ENCODE results near the gene SYNE1. TPM values are rescaled to one million over a fixed set of nuclear protein-coding genes. Genes with fewer than 3 reads are reported as not detected.
A peak's percentile ranks its signal among the peaks of the same experiment; 100 is the strongest.

The SYNE1 gene
- total and polyA plus RNA-seq, 9 donors, result 70.4 to 279 (median 154) TPM

DNA sequence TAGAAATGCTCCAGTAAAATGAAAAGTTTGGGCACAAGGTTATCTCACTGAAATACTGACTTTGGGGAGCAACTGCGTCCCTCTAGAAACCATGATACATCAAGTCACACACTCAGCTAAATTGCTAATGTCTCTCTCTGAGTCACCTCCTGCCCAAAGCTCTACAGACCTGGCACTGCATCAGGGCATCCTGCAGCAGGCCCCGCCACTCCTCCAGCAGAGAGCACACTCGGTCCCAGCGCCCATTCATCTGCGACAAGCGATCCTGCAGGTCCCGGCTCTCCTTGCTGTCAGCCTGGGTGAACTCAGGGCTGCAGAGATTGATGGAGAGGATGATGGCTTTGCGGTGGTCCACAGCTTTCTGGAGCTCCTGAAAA, 500.7 kb downstream of the SYNE1 start:
- intact Hi-C loops (cut with DNase I), result no loop called here
- WGBS, 3 donors, result 91 to 95% (median 94%) methylated on average over 8 of the region's 8 CpGs
- H3K36me3 ChIP-seq, result no peaks in the 10 kb centered on the region

DNA sequence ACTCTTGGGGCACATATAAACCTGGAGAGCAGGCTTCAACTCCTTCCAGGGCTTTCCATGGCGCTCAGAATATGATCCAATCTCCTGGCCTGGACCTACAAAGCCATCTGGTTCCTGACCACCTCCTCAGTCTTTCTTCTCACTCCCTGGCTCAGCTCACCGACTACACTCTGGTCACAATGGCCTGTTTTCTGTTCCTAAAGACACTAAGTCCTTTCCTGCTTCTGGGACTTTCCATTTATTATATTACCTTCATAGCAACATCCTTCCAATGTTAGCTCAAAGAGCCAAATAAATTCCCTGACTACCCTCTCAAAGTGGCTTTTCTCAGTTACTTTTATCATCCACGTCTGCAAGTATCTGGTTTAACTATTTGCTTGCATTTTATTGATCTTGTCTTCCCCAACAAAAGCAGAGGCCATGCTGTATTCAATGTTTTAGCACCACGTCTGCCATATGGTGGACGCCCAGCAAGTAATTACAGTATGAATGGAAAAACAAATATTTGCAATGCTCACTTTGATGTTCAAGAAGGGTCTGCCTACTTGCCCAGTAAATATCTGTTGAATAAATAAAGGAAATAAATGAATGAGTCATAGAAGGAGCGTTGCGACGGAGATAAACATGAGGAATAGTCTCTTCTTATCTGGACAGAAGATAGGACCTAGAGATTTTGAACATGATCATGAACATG, 501.3 kb downstream of the SYNE1 start:
- Histone ChIP-seq H3K4me3 (no peak overlapping the region), H3K9me3 (no peaks in the 10 kb centered on the region), H3K4me1 (ENCODE audit: insufficient read depth) (no peaks in the 10 kb centered on the region), H3K27ac (no peak overlapping the region), H3K36me3 (no peaks in the 10 kb centered on the region), H3K27me3 (no peaks in the 10 kb centered on the region)
- no peak for DNase-seq
- WGBS, 3 donors, result 88 to 91% (median 89%) methylated on average over 8 of the region's 8 CpGs
- intact Hi-C loops (cut with DNase I), result no loop called here
- TF ChIP-seq EP300 (IDR thresholded peaks at IDR 0.05), result no peak
- TF ChIP-seq, protein P1, sequence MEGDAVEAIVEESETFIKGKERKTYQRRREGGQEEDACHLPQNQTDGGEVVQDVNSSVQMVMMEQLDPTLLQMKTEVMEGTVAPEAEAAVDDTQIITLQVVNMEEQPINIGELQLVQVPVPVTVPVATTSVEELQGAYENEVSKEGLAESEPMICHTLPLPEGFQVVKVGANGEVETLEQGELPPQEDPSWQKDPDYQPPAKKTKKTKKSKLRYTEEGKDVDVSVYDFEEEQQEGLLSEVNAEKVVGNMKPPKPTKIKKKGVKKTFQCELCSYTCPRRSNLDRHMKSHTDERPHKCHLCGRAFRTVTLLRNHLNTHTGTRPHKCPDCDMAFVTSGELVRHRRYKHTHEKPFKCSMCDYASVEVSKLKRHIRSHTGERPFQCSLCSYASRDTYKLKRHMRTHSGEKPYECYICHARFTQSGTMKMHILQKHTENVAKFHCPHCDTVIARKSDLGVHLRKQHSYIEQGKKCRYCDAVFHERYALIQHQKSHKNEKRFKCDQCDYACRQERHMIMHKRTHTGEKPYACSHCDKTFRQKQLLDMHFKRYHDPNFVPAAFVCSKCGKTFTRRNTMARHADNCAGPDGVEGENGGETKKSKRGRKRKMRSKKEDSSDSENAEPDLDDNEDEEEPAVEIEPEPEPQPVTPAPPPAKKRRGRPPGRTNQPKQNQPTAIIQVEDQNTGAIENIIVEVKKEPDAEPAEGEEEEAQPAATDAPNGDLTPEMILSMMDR (IDR thresholded peaks at IDR 0.05), result no peak

More for the DNA sequence above, 500.7 kb downstream of the SYNE1 start:
- no peak overlapping the region for H3K4me3 ChIP-seq
- TF ChIP-seq POLR2A (IDR thresholded peaks at IDR 0.05) (no peak), EP300 (IDR thresholded peaks at IDR 0.05) (no peak)
- TF ChIP-seq, protein P1 (IDR thresholded peaks at IDR 0.05), result no peak
- no peaks in the 10 kb centered on the region for H3K9me3 ChIP-seq
- H3K27me3 ChIP-seq, result no peaks in the 10 kb centered on the region
- H3K27ac ChIP-seq, result no peak overlapping the region
- no peak for DNase-seq
- H3K4me1 ChIP-seq (ENCODE audit: insufficient read depth), result no peaks in the 10 kb centered on the region

DNA sequence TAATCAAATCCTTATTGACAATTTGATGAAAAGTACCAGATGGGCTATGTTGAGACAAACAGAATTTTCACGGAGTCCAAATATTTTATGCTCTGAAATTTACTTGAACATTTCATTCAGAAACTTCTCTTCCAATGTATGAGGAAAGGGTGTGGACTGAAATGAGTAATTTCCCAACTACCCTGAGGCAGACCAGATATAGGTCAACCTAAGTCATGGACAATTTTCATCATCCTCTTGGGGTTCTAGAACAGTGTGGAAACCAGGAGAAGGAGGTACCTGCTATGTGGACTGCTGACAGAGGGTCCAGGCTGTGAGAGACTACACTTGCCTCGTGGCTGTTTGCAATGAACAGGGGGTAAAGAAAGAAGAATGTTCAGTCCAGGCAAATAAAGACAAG, 506.7 kb downstream of the SYNE1 start:
- WGBS, 3 donors, result 22 to 40% (median 24%) methylated on average over 2 of the region's 2 CpGs

DNA sequence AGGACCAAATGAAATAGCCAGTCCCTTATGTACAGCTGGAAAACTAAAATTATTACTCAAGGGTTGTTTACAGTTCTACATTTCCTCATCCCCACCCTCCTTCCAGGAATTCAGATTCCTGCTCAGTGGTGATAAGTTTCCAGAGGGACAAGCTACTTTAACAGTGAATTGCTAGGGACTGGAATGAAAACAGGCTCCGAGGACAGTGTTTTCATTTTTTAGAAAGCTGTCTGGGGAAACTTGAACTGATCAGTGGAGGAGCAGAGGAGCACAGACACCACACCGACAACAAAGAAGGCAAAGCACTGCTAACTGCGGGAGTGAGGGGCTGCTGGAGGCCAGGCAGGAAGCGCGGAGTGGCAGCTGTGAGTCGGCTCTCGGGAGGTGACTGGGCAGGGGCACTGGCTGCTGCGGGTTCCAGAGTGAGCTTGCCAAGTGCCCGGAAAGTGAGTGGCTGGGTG, 507.4 kb downstream of the SYNE1 start:
- DNase-seq, result peak; percentile 32 to 54 (median 50)
- H3K27me3 ChIP-seq, result no peaks in the 10 kb centered on the region
- peaks cover 7% of the 10 kb centered on the region for H3K4me1 ChIP-seq (ENCODE audit: insufficient read depth)
- intact Hi-C loops (cut with DNase I), result loop anchor here in 2 of 4 donors (5.0 to 10.0 kb wide), 2 partner anchors 365 to 437 kb away; no protein-coding TSS in a partner anchor
- H3K27ac ChIP-seq, result peak overlapping the region; percentile 83 to 84
- no peaks in the 10 kb centered on the region for H3K9me3 ChIP-seq
- H3K36me3 ChIP-seq, result no peaks in the 10 kb centered on the region
- WGBS, 3 donors, result 5 to 12% (median 6%) methylated on average over 9 of the region's 9 CpGs
- peak overlapping the region; percentile 11 for H3K4me3 ChIP-seq
- TF ChIP-seq EP300 (IDR thresholded peaks at IDR 0.05) (peak; percentile 63), POLR2A (IDR thresholded peaks at IDR 0.05) (peak; percentile 24)
- TF ChIP-seq, protein P1 (IDR thresholded peaks at IDR 0.05), result no peak

More for the DNA sequence above, 506.7 kb downstream of the SYNE1 start:
- Histone ChIP-seq H3K9me3 (no peaks in the 10 kb centered on the region), H3K27ac (peak overlapping the region; percentile 83 to 84), H3K36me3 (no peaks in the 10 kb centered on the region), H3K4me1 (ENCODE audit: insufficient read depth) (peaks cover 7% of the 10 kb centered on the region), H3K4me3 (peak overlapping the region; percentile 11), H3K27me3 (no peaks in the 10 kb centered on the region)
- TF ChIP-seq POLR2A (IDR thresholded peaks at IDR 0.05), result no peak
- TF ChIP-seq, protein P1 (IDR thresholded peaks at IDR 0.05), result no peak
- no peak for TF ChIP-seq EP300 (IDR thresholded peaks at IDR 0.05)
- intact Hi-C loops (cut with DNase I), result no loop called here
- no peak for DNase-seq

Measured in ovary (tissue), 9 donors.